Right ventricle myocardium inferior (tissue), 1 donor: ENCODE measurements around the gene SLC35D1. TPM values are rescaled to one million over a fixed set of nuclear protein-coding genes. Genes with fewer than 3 reads are reported as not detected.

ENCODE experiments used
- total RNA-seq: library from RNA; stranded (reverse); fragmentation: NEBNext Ultra II Directional; extraction: Animal tissue kit (Norgen Biotek cat#: 25700); gene quantifications from one replicate; pipeline ENCODE4 v1.2.1, GENCODE V29; 2021
- donor health status: DM: no; HTN: yes; CAD: no; lungs with severe emphysema.

SLC35D1 gene
- total RNA-seq, 1 donor from 2014 or later: 3.2 TPM

Other genes with a start within 250 kb of the SLC35D1 start
- 14.3 TPM for gene DNAI4, start 129.3 kb downstream of the SLC35D1 start, total RNA-seq
- gene MIER1, start 129.2 kb downstream of the SLC35D1 start, total RNA-seq: 18.4 TPM
- gene C1orf141, start 80.8 kb upstream of the SLC35D1 start, total RNA-seq: not detected
- not detected for gene IL23R, start 112.3 kb upstream of the SLC35D1 start, total RNA-seq